Lower leg skin (tissue), 3 donors: ENCODE measurements around the gene SLC36A3.

Source experiments
- POLR2A ChIP-seq, 2 donors: fragments of 450-650 bp; IDR thresholded peaks; one replicate each; pipeline ENCODE4 v1.6.1; 2016 to 2017; ENCODE audit warnings: antibody characterized with exemption in 2 of 2, mild to moderate bottlenecking in 1 of 2, moderate library complexity in 1 of 2
- TF ChIP-seq, protein P1 (sequence below), 3 donors: fragments of 450-650 bp; IDR thresholded peaks; one replicate each; pipeline ENCODE4 v1.5.1; 2016; ENCODE audit warnings: antibody characterized with exemption in 3 of 3, mild to moderate bottlenecking in 3 of 3, moderate library complexity in 2 of 3

- TF ChIP-seq, protein P1, sequence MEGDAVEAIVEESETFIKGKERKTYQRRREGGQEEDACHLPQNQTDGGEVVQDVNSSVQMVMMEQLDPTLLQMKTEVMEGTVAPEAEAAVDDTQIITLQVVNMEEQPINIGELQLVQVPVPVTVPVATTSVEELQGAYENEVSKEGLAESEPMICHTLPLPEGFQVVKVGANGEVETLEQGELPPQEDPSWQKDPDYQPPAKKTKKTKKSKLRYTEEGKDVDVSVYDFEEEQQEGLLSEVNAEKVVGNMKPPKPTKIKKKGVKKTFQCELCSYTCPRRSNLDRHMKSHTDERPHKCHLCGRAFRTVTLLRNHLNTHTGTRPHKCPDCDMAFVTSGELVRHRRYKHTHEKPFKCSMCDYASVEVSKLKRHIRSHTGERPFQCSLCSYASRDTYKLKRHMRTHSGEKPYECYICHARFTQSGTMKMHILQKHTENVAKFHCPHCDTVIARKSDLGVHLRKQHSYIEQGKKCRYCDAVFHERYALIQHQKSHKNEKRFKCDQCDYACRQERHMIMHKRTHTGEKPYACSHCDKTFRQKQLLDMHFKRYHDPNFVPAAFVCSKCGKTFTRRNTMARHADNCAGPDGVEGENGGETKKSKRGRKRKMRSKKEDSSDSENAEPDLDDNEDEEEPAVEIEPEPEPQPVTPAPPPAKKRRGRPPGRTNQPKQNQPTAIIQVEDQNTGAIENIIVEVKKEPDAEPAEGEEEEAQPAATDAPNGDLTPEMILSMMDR (IDR thresholded peaks at IDR 0.05) = no peak
- no peak for TF ChIP-seq POLR2A (IDR thresholded peaks at IDR 0.05)
These were observed 39.5 kb downstream of the SLC36A3 start for GRCh38 chr5:151264113-151264512.
